Upper lobe of right lung (tissue), 1 donor: ENCODE measurements around the gene MASP1. TPM values are rescaled to one million over a fixed set of nuclear protein-coding genes. Genes with fewer than 3 reads are reported as not detected.
A peak's percentile ranks its signal among the peaks of the same experiment; 100 is the strongest.

Experiments used
- ATAC-seq: fragments of 200-7000 bp; cut with Tn5 transposase; one replicate; pipeline ENCODE4 v1.9.1; 2020; ENCODE audit warnings: mild to moderate bottlenecking, moderate library complexity
- DNase-seq: peaks from one replicate; pipeline ENCODE4 v3.0.0-alpha.2; 2020
- H3K27ac ChIP-seq: fragments of 200-600 bp; one replicate; pipeline ENCODE4 v1.8.0; 2022
- H3K27me3 ChIP-seq: fragments of 200-600 bp; one replicate; pipeline ENCODE4 v1.8.0; 2022; ENCODE audit warnings: mild to moderate bottlenecking
- H3K36me3 ChIP-seq: fragments of 200-600 bp; one replicate; pipeline ENCODE4 v1.8.0; 2022
- H3K4me1 ChIP-seq: fragments of 200-600 bp; one replicate; pipeline ENCODE4 v1.8.0; 2022
- H3K4me3 ChIP-seq: fragments of 200-600 bp; one replicate; pipeline ENCODE4 v1.8.0; 2022; ENCODE audit warnings: mild to moderate bottlenecking
- H3K9me3 ChIP-seq: fragments of 200-600 bp; one replicate; pipeline ENCODE4 v1.8.0; 2022
- intact Hi-C: fragments of 100-400 bp; cut with DNase I; formaldehyde crosslinking; loops from one replicate; pipeline ENCODE4 v1.11.0; 2022
- total RNA-seq: library from RNA; stranded (reverse); fragmentation: NEBNext Ultra II Directional; extraction: Animal tissue kit (Norgen Biotek cat#: 25700); gene quantifications from one replicate; pipeline ENCODE4 v1.2.1, GENCODE V29; 2021
- TF ChIP-seq, protein P1 (sequence below): fragments of 200-600 bp; IDR thresholded peaks from one replicate; pipeline ENCODE4 v1.8.0; 2022; ENCODE audit warnings: antibody characterized with exemption
- donor health status: DM: no; HTN: yes; CAD: no; lungs with severe emphysema.

Gene MASP1
- total RNA-seq, 1 donor from 2014 or later: 5.9 TPM

DNA sequence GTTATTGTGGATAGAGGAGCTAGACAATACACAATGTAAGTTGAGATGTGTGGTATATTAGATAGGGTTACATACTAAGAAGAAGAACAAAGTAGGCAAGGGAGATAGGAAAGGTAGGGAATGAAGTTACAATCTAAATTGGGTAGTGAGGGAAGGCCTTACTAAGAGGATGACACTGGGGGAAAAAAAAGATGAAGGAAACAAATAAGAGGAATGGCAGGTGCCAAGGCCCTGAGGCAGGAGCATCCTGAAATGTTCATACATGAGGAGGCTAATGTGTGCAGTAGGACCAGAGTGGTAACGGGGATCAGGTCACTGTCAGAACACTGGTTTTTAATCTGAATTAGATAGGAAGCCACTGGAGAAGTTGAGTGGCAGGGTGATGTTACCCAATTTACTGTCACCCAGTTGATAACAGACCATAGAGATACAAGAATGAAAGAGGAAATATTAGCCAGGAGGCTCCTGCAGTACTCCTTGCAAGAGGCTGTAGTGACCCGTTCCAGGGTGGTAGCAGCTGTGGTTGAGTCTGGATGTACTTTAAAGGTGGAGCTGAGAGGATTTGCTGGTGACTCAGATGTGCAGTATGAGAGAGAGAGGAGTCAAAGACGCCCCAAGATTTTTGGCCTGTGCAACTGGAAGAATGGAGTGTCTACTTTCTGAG is 79.9 kb downstream of the MASP1 start:
- DNase-seq: no peak
- no peak overlapping the region for H3K4me3 ChIP-seq
- H3K27ac ChIP-seq: no peak overlapping the region
- no peaks in the 10 kb centered on the region for H3K36me3 ChIP-seq
- TF ChIP-seq, protein P1, sequence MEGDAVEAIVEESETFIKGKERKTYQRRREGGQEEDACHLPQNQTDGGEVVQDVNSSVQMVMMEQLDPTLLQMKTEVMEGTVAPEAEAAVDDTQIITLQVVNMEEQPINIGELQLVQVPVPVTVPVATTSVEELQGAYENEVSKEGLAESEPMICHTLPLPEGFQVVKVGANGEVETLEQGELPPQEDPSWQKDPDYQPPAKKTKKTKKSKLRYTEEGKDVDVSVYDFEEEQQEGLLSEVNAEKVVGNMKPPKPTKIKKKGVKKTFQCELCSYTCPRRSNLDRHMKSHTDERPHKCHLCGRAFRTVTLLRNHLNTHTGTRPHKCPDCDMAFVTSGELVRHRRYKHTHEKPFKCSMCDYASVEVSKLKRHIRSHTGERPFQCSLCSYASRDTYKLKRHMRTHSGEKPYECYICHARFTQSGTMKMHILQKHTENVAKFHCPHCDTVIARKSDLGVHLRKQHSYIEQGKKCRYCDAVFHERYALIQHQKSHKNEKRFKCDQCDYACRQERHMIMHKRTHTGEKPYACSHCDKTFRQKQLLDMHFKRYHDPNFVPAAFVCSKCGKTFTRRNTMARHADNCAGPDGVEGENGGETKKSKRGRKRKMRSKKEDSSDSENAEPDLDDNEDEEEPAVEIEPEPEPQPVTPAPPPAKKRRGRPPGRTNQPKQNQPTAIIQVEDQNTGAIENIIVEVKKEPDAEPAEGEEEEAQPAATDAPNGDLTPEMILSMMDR: no peak
- no peaks in the 10 kb centered on the region for H3K9me3 ChIP-seq
- H3K27me3 ChIP-seq: no peaks in the 10 kb centered on the region
- intact Hi-C loops: no loop called here
- ATAC-seq: no peak
- peaks cover 5% of the 10 kb centered on the region for H3K4me1 ChIP-seq

DNA sequence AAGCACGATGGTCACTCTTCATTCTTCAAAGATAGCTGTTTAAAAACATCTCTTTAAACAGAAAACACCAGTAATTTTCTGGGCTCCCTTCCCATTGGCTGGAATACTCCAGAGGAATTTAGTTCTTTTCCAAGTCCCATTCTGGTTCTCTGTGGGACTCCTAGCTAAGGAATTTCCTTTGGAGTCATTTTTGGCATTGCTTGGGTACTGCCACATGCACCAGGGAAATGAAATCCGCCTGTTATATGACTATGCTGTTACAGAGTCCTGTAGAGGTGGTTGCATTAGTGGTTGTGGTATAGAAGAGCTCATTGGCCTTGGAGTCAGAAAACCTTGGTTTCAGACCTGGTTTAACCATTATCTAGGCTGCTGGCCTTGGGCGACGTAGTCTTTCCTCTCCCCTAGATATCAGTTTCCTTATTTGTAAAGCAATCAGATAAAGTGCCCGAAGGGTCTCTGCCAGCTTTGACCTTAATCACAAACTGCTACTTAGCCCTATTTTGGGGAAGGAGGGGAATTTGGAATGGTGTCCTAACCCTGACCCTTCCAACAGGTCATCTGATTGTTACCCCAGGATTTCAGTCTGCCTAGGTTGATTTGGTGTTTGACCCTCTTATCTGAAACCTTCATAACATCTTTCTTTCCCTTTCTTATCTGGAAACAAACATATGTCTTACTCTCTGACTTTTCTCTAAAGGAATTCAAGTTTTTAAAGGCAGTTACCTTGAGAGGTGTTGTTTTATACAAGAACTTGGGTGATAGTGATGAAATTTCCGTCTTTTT is 80.8 kb downstream of the MASP1 start:
- H3K9me3 ChIP-seq: no peaks in the 10 kb centered on the region
- intact Hi-C loops: no loop called here
- peak; percentile 43 for ATAC-seq
- TF ChIP-seq, protein P1: no peak
- no peak overlapping the region for H3K4me3 ChIP-seq
- H3K36me3 ChIP-seq: no peaks in the 10 kb centered on the region
- H3K4me1 ChIP-seq: peaks cover 5% of the 10 kb centered on the region
- H3K27me3 ChIP-seq: no peaks in the 10 kb centered on the region
- no peak for DNase-seq
- no peak overlapping the region for H3K27ac ChIP-seq

DNA sequence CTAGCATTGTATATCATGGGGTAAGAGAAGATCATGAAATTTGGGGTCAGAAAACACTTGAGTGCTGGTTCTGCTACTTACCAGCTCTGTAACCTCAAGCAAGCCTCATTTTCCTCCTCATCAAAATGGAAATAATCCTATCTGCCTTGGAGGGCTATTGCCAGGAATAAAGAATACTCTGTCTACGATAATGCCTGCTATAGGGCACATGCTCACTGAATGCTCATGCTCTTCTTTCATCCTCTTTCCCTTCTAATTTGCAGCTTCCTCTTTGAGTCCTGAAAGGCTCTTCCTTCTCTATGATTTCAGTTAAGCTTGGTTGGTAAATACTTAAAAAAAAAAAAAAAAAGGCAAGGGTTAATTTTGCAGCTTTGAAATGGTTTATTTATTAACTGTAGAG is 81.4 kb downstream of the MASP1 start:
- TF ChIP-seq, protein P1: no peak
- DNase-seq (no peak), ATAC-seq (no peak)
- H3K27me3 ChIP-seq: no peaks in the 10 kb centered on the region
- H3K27ac ChIP-seq: no peak overlapping the region
- intact Hi-C loops: no loop called here
- H3K36me3 ChIP-seq: no peaks in the 10 kb centered on the region
- H3K4me1 ChIP-seq: peaks cover 5% of the 10 kb centered on the region
- H3K4me3 ChIP-seq: no peak overlapping the region
- H3K9me3 ChIP-seq: no peaks in the 10 kb centered on the region

DNA sequence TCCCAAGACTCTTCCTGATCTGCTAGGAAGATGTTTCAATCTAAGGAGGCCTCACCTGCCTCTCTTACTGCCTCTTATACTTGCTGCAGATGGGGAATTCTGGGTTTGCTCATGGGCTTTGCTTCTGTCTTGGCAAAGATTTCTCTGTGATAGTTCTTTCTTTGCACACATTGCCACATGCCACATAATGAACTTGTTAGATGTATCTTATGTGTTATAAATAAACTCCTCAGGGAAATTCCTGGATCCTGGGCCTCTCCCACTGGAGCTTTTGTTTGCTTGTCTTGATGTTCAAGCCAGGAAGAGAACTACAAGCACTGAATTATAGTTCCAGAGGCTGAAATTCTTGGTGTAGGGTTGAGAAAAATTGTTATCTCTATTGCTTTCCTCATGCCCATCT is 82.0 kb downstream of the MASP1 start:
- ATAC-seq: no peak
- Histone ChIP-seq H3K4me3 (no peak overlapping the region), H3K36me3 (no peaks in the 10 kb centered on the region), H3K4me1 (peaks cover 5% of the 10 kb centered on the region), H3K27me3 (no peaks in the 10 kb centered on the region), H3K27ac (no peak overlapping the region), H3K9me3 (no peaks in the 10 kb centered on the region)
- intact Hi-C loops: no loop called here
- TF ChIP-seq, protein P1: no peak
- DNase-seq: no peak

GRCh38 chr3:187208159-187208558 is 83.4 kb downstream of the MASP1 start:
- Histone ChIP-seq H3K27ac (no peak overlapping the region), H3K4me1 (peaks cover 5% of the 10 kb centered on the region), H3K27me3 (no peaks in the 10 kb centered on the region), H3K4me3 (no peak overlapping the region), H3K36me3 (no peaks in the 10 kb centered on the region), H3K9me3 (no peaks in the 10 kb centered on the region)
- TF ChIP-seq, protein P1: no peak
- intact Hi-C loops: no loop called here
- DNase-seq (no peak), ATAC-seq (no peak)
